HCT116 (cell line): Measurements from ENCODE around the gene SF3B6. TPM values are rescaled to one million over a fixed set of nuclear protein-coding genes. Genes with fewer than 3 reads are reported as not detected.

Experiments used
- ATAC-seq: fragments of 200-7000 bp; cut with Tn5 transposase; 2 replicates; pipeline ENCODE4 v1.9.1; 2020; ENCODE audit warnings: mild to moderate bottlenecking, moderate library complexity
- BruUV-seq: library from RNA; stranded (reverse); fragments of 400-500 nt; replicated peaks from 2 replicates; lab custom pipeline; 2021; lab: Mats Ljungman, UMichigan
- CTCF ChIA-PET: fragments of 300-600 bp; sonication (Branson Sonifier 250); formaldehyde crosslinking; loops from one replicate; lab custom pipeline; 2021; ENCODE audit warnings: antibody characterized with exemption; lab: Charles Lee
- POLR2A ChIA-PET: fragments of 300-600, 350-600 bp; sonication (Branson Sonifier 250); formaldehyde crosslinking; loops from one replicate; lab custom pipeline; 2021; ENCODE audit warnings: antibody characterized with exemption; lab: Charles Lee
- RAD21 ChIA-PET, 2 experiments: fragments of 300-600 bp; sonication (Branson Sonifier 250); formaldehyde crosslinking; loops; one replicate each; lab custom pipeline; 2023; ENCODE audit warnings: low total read pairs in 2 of 2; ENCODE audit not compliant: uncharacterized antibody in 2 of 2, unreplicated experiment in 2 of 2, low non-redundant PET in 1 of 2; lab: Charles Lee
- DNase-seq: peaks from one replicate; pipeline ENCODE4 v3.0.0-alpha.2; 2010; ENCODE audit warnings: low read depth, low spot score
- H2AFZ ChIP-seq: fragments of 200-600 bp; shearing (Covaris generic), sonication (generic); 2 replicates; pipeline ENCODE4 v1.6.1; 2017; ENCODE audit warnings: low read depth, mixed run types, mixed read lengths, antibody characterized with exemption, low read length; ENCODE audit not compliant: poor library complexity, severe bottlenecking
- H3K27ac ChIP-seq: 2 replicates; pipeline ENCODE4 v1.5.1; 2012; ENCODE audit warnings: low read depth, low read length
- H3K27me3 ChIP-seq: fragments of 200-600 bp; sonication (generic); 2 replicates; pipeline ENCODE4 v1.6.1; 2016; ENCODE audit warnings: mixed run types, low read length, mixed read lengths; ENCODE audit not compliant: insufficient read depth
- H3K36me3 ChIP-seq, 2 experiments: fragments of 200-500 bp in 1 of 2; fragments of 200-600 bp in 1 of 2; sonication (Bioruptor generic) in 1 of 2; sonication (generic) in 1 of 2; 2 replicates each; pipeline versions ENCODE4 v1.5.1 to v1.6.1; 2014 to 2016; ENCODE audit warnings: low read length in 2 of 2, inconsistent platforms in 1 of 2, mixed read lengths in 1 of 2, mixed run types in 1 of 2; ENCODE audit not compliant: insufficient read depth in 2 of 2, control insufficient read depth in 1 of 2
- H3K4me1 ChIP-seq, 2 experiments: fragments of 200-600 bp in 1 of 2; sonication (generic) in 1 of 2; 2 replicates each; pipeline versions ENCODE4 v1.5.1 to v1.6.1; 2012 to 2017; ENCODE audit warnings: low read length in 2 of 2, inconsistent platforms in 1 of 2, mild to moderate bottlenecking in 1 of 2, mixed read lengths in 1 of 2, mixed run types in 1 of 2, moderate library complexity in 1 of 2; ENCODE audit not compliant: insufficient read depth in 2 of 2, control insufficient read depth in 1 of 2
- H3K4me2 ChIP-seq: fragments of 200-600 bp; sonication (generic); 2 replicates; pipeline ENCODE4 v1.6.1; 2017; ENCODE audit warnings: mixed run types, low read length, mixed read lengths
- H3K4me3 ChIP-seq, 2 experiments: fragments of 200-600 bp in 1 of 2; sonication (generic) in 1 of 2; replicated peaks in 1 of 2; 2 replicates each; pipeline ENCODE4 v1.5.1; 2011 to 2016; ENCODE audit warnings: low read length in 2 of 2, control low read depth in 1 of 2, low read depth in 1 of 2, mild to moderate bottlenecking in 1 of 2, mixed read lengths in 1 of 2, mixed run types in 1 of 2
- H3K79me2 ChIP-seq: fragments of 200-600 bp; sonication (generic); 2 replicates; pipeline ENCODE4 v1.6.1; 2017; ENCODE audit warnings: mild to moderate bottlenecking, mixed run types, low read length, moderate library complexity, mixed read lengths; ENCODE audit not compliant: insufficient read depth
- H3K9ac ChIP-seq: fragments of 200-600 bp; sonication (generic); 2 replicates; pipeline ENCODE4 v1.6.1; 2016; ENCODE audit warnings: low read length, mixed read lengths
- H3K9me2 ChIP-seq: fragments of 200-600 bp; sonication (generic), shearing (Covaris generic); 2 replicates; pipeline ENCODE4 v1.6.1; 2017; ENCODE audit warnings: mixed run types, mild to moderate bottlenecking, moderate library complexity; ENCODE audit not compliant: insufficient read depth
- H3K9me3 ChIP-seq, 2 experiments: fragments of 200-500 bp in 1 of 2; fragments of 200-600 bp in 1 of 2; sonication (Bioruptor generic) in 1 of 2; sonication (generic) in 1 of 2; 2 replicates each; pipeline ENCODE4 v1.6.1; 2014 to 2017; ENCODE audit warnings: low read length in 2 of 2, mixed read lengths in 2 of 2, inconsistent platforms in 1 of 2, low read depth in 1 of 2, mild to moderate bottlenecking in 1 of 2, mixed run types in 1 of 2, moderate library complexity in 1 of 2; ENCODE audit not compliant: control insufficient read depth in 1 of 2, insufficient read depth in 1 of 2
- H4K20me1 ChIP-seq: fragments of 200-600 bp; sonication (generic), shearing (Covaris generic); 2 replicates; pipeline ENCODE4 v1.6.1; 2017; ENCODE audit warnings: mixed run types, mild to moderate bottlenecking, moderate library complexity; ENCODE audit not compliant: insufficient read depth
- EGR1 ChIP-seq: IDR thresholded peaks from 2 replicates; pipeline ENCODE4 v1.6.1; 2012; ENCODE audit warnings: low read depth
- ELF1 ChIP-seq: IDR thresholded peaks from 2 replicates; pipeline ENCODE4 v1.6.1; 2012; ENCODE audit warnings: low read depth, borderline replicate concordance
- FOSL1 ChIP-seq: IDR thresholded peaks from 2 replicates; pipeline ENCODE4 v1.6.1; 2012; ENCODE audit warnings: low read depth
- JUND ChIP-seq: IDR thresholded peaks from 2 replicates; pipeline ENCODE4 v1.6.1; 2012
- MAX ChIP-seq: IDR thresholded peaks from 2 replicates; pipeline ENCODE4 v1.6.1; 2012
- POLR2AphosphoS5 ChIP-seq: IDR thresholded peaks from 2 replicates; pipeline ENCODE4 v1.6.1; 2011; ENCODE audit warnings: mild to moderate bottlenecking, low read depth, low read length, moderate library complexity
- REST ChIP-seq: IDR thresholded peaks from 2 replicates; pipeline ENCODE4 v1.6.1; 2012; ENCODE audit warnings: low read depth
- SIN3A ChIP-seq: IDR thresholded peaks from 2 replicates; pipeline ENCODE4 v1.6.1; 2012; ENCODE audit warnings: low read depth
- SRF ChIP-seq: IDR thresholded peaks from 2 replicates; pipeline ENCODE4 v1.6.1; 2012; ENCODE audit warnings: low read depth
- YY1 ChIP-seq: IDR thresholded peaks from 2 replicates; pipeline ENCODE4 v1.6.1; 2011; ENCODE audit warnings: low read length, low read depth, moderate library complexity, mild to moderate bottlenecking; ENCODE audit not compliant: insufficient replicate concordance; ENCODE audit errors: extremely low read depth
- ZFX ChIP-seq: fragments of 450-650 bp; IDR thresholded peaks from 2 replicates; pipeline ENCODE4 v1.6.1; 2017
- ZNF274 ChIP-seq: fragments of 200-500 bp; sonication (Bioruptor generic); IDR thresholded peaks from 2 replicates; pipeline ENCODE4 v1.6.1; 2014; ENCODE audit warnings: mild to moderate bottlenecking, low read depth, low read length, inconsistent platforms
- intact Hi-C: fragments of 100-400 bp; cut with micrococcal nuclease; formaldehyde crosslinking; loops from 2 replicates; pipeline ENCODE4 v1.10.0; 2022
- total RNA-seq: library from RNA; stranded (reverse); gene quantifications from one replicate; pipeline ENCODE4 v1.2.1, GENCODE V29; 2021; ENCODE audit not compliant: unreplicated experiment

Gene SF3B6
- total RNA-seq, 1 experiment from 2014 or later: 129 TPM

- no peak overlapping the region for H3K4me3 ChIP-seq
These were observed 55.9 kb downstream of the SF3B6 start for GRCh38 chr2:24020244-24020643.

More at GRCh38 chr2:24020244-24020643, 55.9 kb downstream of the SF3B6 start:
- no peaks in the 10 kb centered on the region for H3K36me3 ChIP-seq
- H3K79me2 ChIP-seq: no peaks in the 10 kb centered on the region
- no peak overlapping the region for H3K27ac ChIP-seq
- intact Hi-C loops: no loop called here
- no peaks in the 10 kb centered on the region for H4K20me1 ChIP-seq
- no peaks in the 10 kb centered on the region for H3K27me3 ChIP-seq
- H3K4me1 ChIP-seq: peaks cover 7 to 16% of the 10 kb centered on the region in 2 experiments
- no peak overlapping the region for H3K9ac ChIP-seq
- no peak overlapping the region for H2AFZ ChIP-seq
- CTCF ChIA-PET: no interaction called here
- no peaks in the 10 kb centered on the region for H3K9me2 ChIP-seq
- H3K9me3 ChIP-seq: no peaks in the 10 kb centered on the region
- POLR2A ChIA-PET: no interaction called here
- ATAC-seq (no peak), DNase-seq (no peak)
- RAD21 ChIA-PET: no interaction called here
- TF ChIP-seq EGR1: no peak
- no peak for TF ChIP-seq SRF
- no peak for TF ChIP-seq YY1
- TF ChIP-seq REST: no peak
- TF ChIP-seq ZFX: no peak
- no peak for TF ChIP-seq POLR2AphosphoS5
- no peak for TF ChIP-seq ZNF274
- TF ChIP-seq SIN3A: no peak
- no peak for TF ChIP-seq FOSL1
- no peak for TF ChIP-seq ELF1
- TF ChIP-seq MAX: no peak
- no peak for TF ChIP-seq JUND
- BruUV-seq: no TSS peak
- no peak overlapping the region for H3K4me2 ChIP-seq
